GM19467 (cell line): ENCODE measurements around the gene NDUFB5.

ENCODE experiments used
- ATAC-seq: cut with Tn5 transposase; IDR thresholded peaks from one replicate; pipeline ENCODE4 v1.9.1; 2021; ENCODE audit warnings: mild to moderate bottlenecking, moderate library complexity; ENCODE audit not compliant: unreplicated experiment

Gene NDUFB5

GRCh38 chr3:179673523-179673922 lies 68.9 kb downstream of the NDUFB5 start:
- ATAC-seq: no peak

GRCh38 chr3:179676081-179676480 lies 71.5 kb downstream of the NDUFB5 start:
- no peak for ATAC-seq
